Chondrocyte (in vitro differentiated cells): ENCODE measurements around the gene CXCL5. TPM values are rescaled to one million over a fixed set of nuclear protein-coding genes. Genes with fewer than 3 reads are reported as not detected.
A peak's percentile ranks its signal among the peaks of the same experiment; 100 is the strongest.

Source experiments
- DNase-seq: peaks from one replicate; pipeline ENCODE4 v3.0.0; 2021; ENCODE audit warnings: mixed read lengths, low spot score
- H3K27ac Mint-ChIP-seq: one replicate; pipeline ENCODE4 v1.8.0; 2021; ENCODE audit warnings: mild to moderate bottlenecking, moderate library complexity, mixed read lengths; ENCODE audit not compliant: unreplicated experiment
- H3K27me3 Mint-ChIP-seq: 2 replicates; pipeline ENCODE4 v1.8.0; 2021; ENCODE audit warnings: low read depth, mixed read lengths
- H3K36me3 Mint-ChIP-seq: 2 replicates; pipeline ENCODE4 v1.8.0; 2021; ENCODE audit warnings: low read depth, mixed read lengths
- H3K4me1 Mint-ChIP-seq: 2 replicates; pipeline ENCODE4 v1.8.0; 2021; ENCODE audit warnings: low read depth, mild to moderate bottlenecking, mixed read lengths
- H3K4me3 Mint-ChIP-seq: one replicate; pipeline ENCODE4 v1.8.0; 2021; ENCODE audit warnings: mild to moderate bottlenecking, moderate library complexity, mixed read lengths; ENCODE audit not compliant: unreplicated experiment
- H3K9me3 Mint-ChIP-seq: 2 replicates; pipeline ENCODE4 v1.8.0; 2021; ENCODE audit warnings: low read depth, mixed read lengths
- CTCF ChIP-seq: fragments of 200-600 bp; sonication (generic); IDR thresholded peaks from 2 replicates; pipeline ENCODE4 v1.5.0; 2021; ENCODE audit warnings: antibody characterized with exemption, mild to moderate bottlenecking, moderate library complexity
- total RNA-seq: library from RNA; stranded (reverse); gene quantifications from 3 replicates; pipeline ENCODE4 v1.2.1, GENCODE V29; 2021

CXCL5 gene
- total RNA-seq, 1 donor from 2014 or later, result not detected

- no peaks in the 10 kb centered on the region for H3K9me3 Mint-ChIP-seq
Observed at GRCh38 chr4:74037076-74037955, 38.8 kb upstream of the CXCL5 start.

GRCh38 chr4:74033739-74034138 lies 35.3 kb upstream of the CXCL5 start:
- Mint-ChIP-seq H3K27ac (no peak overlapping the region), H3K4me3 (no peak overlapping the region)

More at GRCh38 chr4:74037076-74037955, 38.8 kb upstream of the CXCL5 start:
- peaks cover 17% of the 10 kb centered on the region for H3K4me1 Mint-ChIP-seq
- H3K4me3 Mint-ChIP-seq, result peak overlapping the region; percentile 76
- no peak for TF ChIP-seq CTCF
- DNase-seq, result no peak
- H3K27me3 Mint-ChIP-seq, result peaks cover 40% of the 10 kb centered on the region
- no peaks in the 10 kb centered on the region for H3K36me3 Mint-ChIP-seq
- H3K27ac Mint-ChIP-seq, result no peak overlapping the region

GRCh38 chr4:74032064-74032463 lies 33.6 kb upstream of the CXCL5 start:
- Mint-ChIP-seq H3K4me3 (no peak overlapping the region), H3K9me3 (peaks cover 9% of the 10 kb centered on the region), H3K27ac (no peak overlapping the region), H3K4me1 (peaks cover 2% of the 10 kb centered on the region), H3K36me3 (peaks cover 4% of the 10 kb centered on the region), H3K27me3 (peaks cover 36% of the 10 kb centered on the region)
- DNase-seq, result no peak
- TF ChIP-seq CTCF, result no peak

More at GRCh38 chr4:74033739-74034138, 35.3 kb upstream of the CXCL5 start:
- no peak for DNase-seq
- Mint-ChIP-seq H3K4me1 (peaks cover 11% of the 10 kb centered on the region), H3K9me3 (peaks cover 2% of the 10 kb centered on the region), H3K27me3 (peaks cover 38% of the 10 kb centered on the region), H3K36me3 (peaks cover under 1% of the 10 kb centered on the region)
- TF ChIP-seq CTCF, result no peak

GRCh38 chr4:74031576-74031975 lies 33.1 kb upstream of the CXCL5 start:
- H3K4me1 Mint-ChIP-seq, result peaks cover 2% of the 10 kb centered on the region
- no peak for TF ChIP-seq CTCF
- H3K27me3 Mint-ChIP-seq, result peaks cover 34% of the 10 kb centered on the region
- DNase-seq, result no peak
- H3K9me3 Mint-ChIP-seq, result peaks cover 9% of the 10 kb centered on the region
- peaks cover 4% of the 10 kb centered on the region for H3K36me3 Mint-ChIP-seq
- no peak overlapping the region for H3K4me3 Mint-ChIP-seq
- no peak overlapping the region for H3K27ac Mint-ChIP-seq

GRCh38 chr4:74030285-74030684 lies 31.8 kb upstream of the CXCL5 start:
- no peak overlapping the region for H3K4me3 Mint-ChIP-seq
- H3K9me3 Mint-ChIP-seq, result peaks cover 22% of the 10 kb centered on the region
- no peak for DNase-seq
- peaks cover 5% of the 10 kb centered on the region for H3K36me3 Mint-ChIP-seq
- no peak overlapping the region for H3K27ac Mint-ChIP-seq
- H3K4me1 Mint-ChIP-seq, result peaks cover 2% of the 10 kb centered on the region
- peaks cover 32% of the 10 kb centered on the region for H3K27me3 Mint-ChIP-seq
- TF ChIP-seq CTCF, result no peak
